MM.1S (cell line): ENCODE results near the gene MTTP.

Source experiments
- DNase-seq: peaks from one replicate; pipeline ENCODE4 v3.0.0-alpha.2; 2015
- H2AFZ ChIP-seq: fragments of 300-600 bp; sonication (generic); 2 replicates; pipeline ENCODE4 v1.6.0; 2016; ENCODE audit warnings: antibody characterized with exemption, low read length
- H3F3A ChIP-seq: fragments of 300-600 bp; sonication (generic); 2 replicates; pipeline ENCODE4 v1.6.1; 2016; ENCODE audit warnings: mild to moderate bottlenecking, antibody characterized with exemption, low read length, moderate library complexity, mixed read lengths; ENCODE audit not compliant: insufficient read depth
- H3K27ac ChIP-seq: fragments of 300-600 bp; sonication (generic); 2 replicates; pipeline ENCODE4 v1.5.1; 2016; ENCODE audit warnings: mild to moderate bottlenecking, low read length
- H3K27me3 ChIP-seq: fragments of 300-600 bp; sonication (generic); replicated peaks from 2 replicates; pipeline ENCODE4 v1.6.0; 2016; ENCODE audit warnings: low read length; ENCODE audit not compliant: insufficient read depth
- H3K36me3 ChIP-seq: fragments of 300-600 bp; sonication (generic); replicated peaks from 2 replicates; pipeline ENCODE4 v1.6.1; 2016; ENCODE audit warnings: mild to moderate bottlenecking, low read length, mixed read lengths; ENCODE audit not compliant: insufficient read depth
- H3K4me1 ChIP-seq: fragments of 300-600 bp; sonication (generic); 2 replicates; pipeline ENCODE4 v1.6.1; 2016; ENCODE audit warnings: low read length, mixed read lengths
- H3K4me2 ChIP-seq: fragments of 300-600 bp; sonication (generic); 2 replicates; pipeline ENCODE4 v1.6.0; 2016; ENCODE audit warnings: low read depth, low read length
- H3K4me3 ChIP-seq: fragments of 300-600 bp; sonication (generic); 2 replicates; pipeline ENCODE4 v1.5.1; 2016; ENCODE audit warnings: low read length, mixed read lengths
- H3K79me2 ChIP-seq: fragments of 300-600 bp; sonication (generic); 2 replicates; pipeline ENCODE4 v1.6.1; 2016; ENCODE audit warnings: mixed run types, low read length, mixed read lengths
- H3K9ac ChIP-seq: fragments of 300-600 bp; sonication (generic); 2 replicates; pipeline ENCODE4 v1.6.1; 2016; ENCODE audit warnings: low read length, mixed read lengths
- H3K9me2 ChIP-seq: fragments of 300-600 bp; sonication (generic); replicated peaks from 2 replicates; pipeline ENCODE4 v1.6.1; 2016; ENCODE audit warnings: mild to moderate bottlenecking, low read length, mixed read lengths; ENCODE audit not compliant: insufficient read depth
- H3K9me3 ChIP-seq: fragments of 300-600 bp; sonication (generic); replicated peaks from 2 replicates; pipeline ENCODE4 v1.6.1; 2016; ENCODE audit warnings: mild to moderate bottlenecking, low read length, mixed read lengths; ENCODE audit not compliant: insufficient read depth
- H4K20me1 ChIP-seq: fragments of 300-600 bp; sonication (generic); 2 replicates; pipeline ENCODE4 v1.6.1; 2016; ENCODE audit warnings: mild to moderate bottlenecking, low read length, moderate library complexity, mixed read lengths; ENCODE audit not compliant: insufficient read depth
- EZH2 ChIP-seq: fragments of 300-600 bp; sonication (generic); optimal IDR thresholded peaks from 2 replicates; pipeline ENCODE3; 2017; ENCODE audit warnings: low read depth, mild to moderate bottlenecking, antibody characterized with exemption, low read length, mixed read lengths
- EZH2phosphoT487 ChIP-seq: fragments of 300-600 bp; sonication (generic); IDR thresholded peaks from 2 replicates; pipeline ENCODE4 v1.6.1; 2018; ENCODE audit warnings: antibody characterized with exemption, low read length
- TF ChIP-seq, protein P1 (sequence below): fragments of 300-600 bp; sonication (generic); IDR thresholded peaks from 2 replicates; pipeline ENCODE4 v1.5.1; 2016; ENCODE audit warnings: antibody characterized with exemption, low read length, mixed read lengths

The MTTP gene

DNA sequence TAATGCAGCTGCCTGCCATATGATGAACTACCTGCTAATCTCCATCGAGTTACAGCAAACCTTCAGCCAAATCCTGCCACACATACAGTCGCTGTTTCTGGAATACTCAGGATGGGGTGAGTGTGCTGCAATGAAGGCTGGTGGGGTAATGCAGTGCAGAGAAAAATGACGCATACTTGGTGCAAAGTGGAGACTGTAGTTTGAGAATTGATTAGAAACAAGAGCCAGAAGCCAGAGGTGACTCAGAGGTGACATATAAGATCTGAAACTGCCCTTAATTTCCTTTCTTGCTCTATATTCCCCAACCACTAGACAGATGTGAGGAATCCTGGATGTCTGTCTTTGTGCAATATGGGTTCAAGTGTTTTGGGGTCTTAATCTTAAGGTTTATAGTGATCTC lies 61.0 kb downstream of the MTTP start:
- Histone ChIP-seq H3F3A (no peaks in the 10 kb centered on the region), H2AFZ (no peak overlapping the region), H3K36me3 (no peaks in the 10 kb centered on the region), H3K27ac (no peak overlapping the region), H3K27me3 (no peaks in the 10 kb centered on the region; the same call in 1 of the 2 replicates), H3K4me3 (no peak overlapping the region), H3K9me2 (no peaks in the 10 kb centered on the region), H3K9me3 (no peaks in the 10 kb centered on the region), H3K4me2 (no peak overlapping the region), H3K9ac (no peak overlapping the region), H3K4me1 (no peaks in the 10 kb centered on the region), H4K20me1 (no peaks in the 10 kb centered on the region), H3K79me2 (no peaks in the 10 kb centered on the region)
- TF ChIP-seq EZH2phosphoT487 (no peak), EZH2 (no peak)
- TF ChIP-seq, protein P1, sequence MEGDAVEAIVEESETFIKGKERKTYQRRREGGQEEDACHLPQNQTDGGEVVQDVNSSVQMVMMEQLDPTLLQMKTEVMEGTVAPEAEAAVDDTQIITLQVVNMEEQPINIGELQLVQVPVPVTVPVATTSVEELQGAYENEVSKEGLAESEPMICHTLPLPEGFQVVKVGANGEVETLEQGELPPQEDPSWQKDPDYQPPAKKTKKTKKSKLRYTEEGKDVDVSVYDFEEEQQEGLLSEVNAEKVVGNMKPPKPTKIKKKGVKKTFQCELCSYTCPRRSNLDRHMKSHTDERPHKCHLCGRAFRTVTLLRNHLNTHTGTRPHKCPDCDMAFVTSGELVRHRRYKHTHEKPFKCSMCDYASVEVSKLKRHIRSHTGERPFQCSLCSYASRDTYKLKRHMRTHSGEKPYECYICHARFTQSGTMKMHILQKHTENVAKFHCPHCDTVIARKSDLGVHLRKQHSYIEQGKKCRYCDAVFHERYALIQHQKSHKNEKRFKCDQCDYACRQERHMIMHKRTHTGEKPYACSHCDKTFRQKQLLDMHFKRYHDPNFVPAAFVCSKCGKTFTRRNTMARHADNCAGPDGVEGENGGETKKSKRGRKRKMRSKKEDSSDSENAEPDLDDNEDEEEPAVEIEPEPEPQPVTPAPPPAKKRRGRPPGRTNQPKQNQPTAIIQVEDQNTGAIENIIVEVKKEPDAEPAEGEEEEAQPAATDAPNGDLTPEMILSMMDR: no peak
- DNase-seq: no peak

DNA sequence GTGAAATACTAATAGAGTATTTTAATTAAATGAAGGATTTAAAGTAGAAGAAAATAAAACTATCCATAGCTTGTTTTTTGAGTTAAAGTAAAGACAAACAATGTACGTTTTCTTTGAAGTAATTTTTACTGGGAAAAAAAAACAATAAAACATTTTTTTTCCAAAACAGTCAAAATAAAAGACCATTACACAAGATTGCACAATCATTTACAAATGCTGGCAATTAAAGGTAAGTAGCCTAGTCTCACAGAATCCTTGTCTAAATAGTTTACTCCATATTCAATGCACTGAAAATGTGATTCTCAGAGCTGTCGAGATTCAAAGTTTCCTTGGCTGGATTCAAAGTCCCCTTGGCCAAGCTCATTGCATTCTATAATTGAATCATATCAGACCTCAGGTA lies 61.8 kb downstream of the MTTP start:
- H2AFZ ChIP-seq: no peak overlapping the region
- H3K27ac ChIP-seq: no peak overlapping the region
- H3K4me3 ChIP-seq: no peak overlapping the region
- H3K27me3 ChIP-seq: no peaks in the 10 kb centered on the region; the same call in 1 of the 2 replicates
- no peak overlapping the region for H3K4me2 ChIP-seq
- no peaks in the 10 kb centered on the region for H4K20me1 ChIP-seq
- H3K9me2 ChIP-seq: no peaks in the 10 kb centered on the region
- H3K36me3 ChIP-seq: no peaks in the 10 kb centered on the region
- H3K79me2 ChIP-seq: no peaks in the 10 kb centered on the region
- no peak for TF ChIP-seq EZH2
- TF ChIP-seq, protein P1: no peak
- TF ChIP-seq EZH2phosphoT487: no peak
- H3K9me3 ChIP-seq: no peaks in the 10 kb centered on the region
- no peak overlapping the region for H3K9ac ChIP-seq
- no peaks in the 10 kb centered on the region for H3K4me1 ChIP-seq
- DNase-seq: no peak
- H3F3A ChIP-seq: no peaks in the 10 kb centered on the region

DNA sequence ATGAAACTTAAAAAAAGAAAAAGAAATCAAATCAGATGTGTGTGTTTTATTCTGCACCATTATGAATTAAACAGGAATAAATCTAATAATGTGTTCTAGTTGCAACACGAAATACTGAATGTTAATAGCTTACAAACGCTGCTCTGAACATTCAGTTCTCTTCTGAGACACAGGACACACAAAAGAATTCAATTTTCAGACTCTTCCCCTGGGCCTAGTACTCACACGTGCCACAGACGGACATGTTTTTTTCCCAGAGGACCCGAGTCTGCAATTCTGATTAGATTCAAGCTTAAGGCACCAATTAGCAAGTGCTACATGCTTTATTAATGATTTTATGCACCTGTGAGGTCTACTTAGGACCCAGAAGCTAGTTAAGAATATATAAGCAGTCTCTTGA lies 62.5 kb downstream of the MTTP start:
- Histone ChIP-seq H3K9me3 (no peaks in the 10 kb centered on the region), H3K9me2 (no peaks in the 10 kb centered on the region), H3K27ac (no peak overlapping the region), H3K36me3 (no peaks in the 10 kb centered on the region), H3K9ac (no peak overlapping the region), H3K79me2 (no peaks in the 10 kb centered on the region), H3K4me1 (no peaks in the 10 kb centered on the region), H3K27me3 (no peaks in the 10 kb centered on the region), H3K4me3 (no peak overlapping the region), H2AFZ (no peak overlapping the region), H3F3A (no peaks in the 10 kb centered on the region), H4K20me1 (no peaks in the 10 kb centered on the region), H3K4me2 (no peak overlapping the region)
- DNase-seq: no peak
- TF ChIP-seq EZH2phosphoT487: no peak
- TF ChIP-seq EZH2: no peak

DNA sequence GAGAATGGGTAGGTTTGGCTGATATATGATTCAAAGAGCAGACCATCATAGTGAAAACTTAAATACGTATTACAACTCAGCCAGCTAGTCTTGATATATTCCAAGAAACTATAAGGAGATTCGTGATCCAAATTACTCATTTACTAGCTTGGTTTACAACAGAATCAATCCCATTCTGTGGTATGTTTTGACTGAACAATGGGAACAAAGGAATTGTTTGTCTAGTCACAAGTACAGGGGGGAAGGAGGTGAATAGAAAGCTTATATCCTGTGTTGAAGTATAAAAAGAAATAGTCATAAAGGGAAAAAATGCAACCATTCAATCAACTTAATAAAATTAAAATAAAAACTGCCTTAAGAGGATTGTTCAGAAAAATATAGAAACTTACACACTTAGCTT lies 66.1 kb downstream of the MTTP start:
- no peaks in the 10 kb centered on the region for H3K36me3 ChIP-seq
- no peaks in the 10 kb centered on the region for H3K9me2 ChIP-seq
- no peaks in the 10 kb centered on the region for H3K79me2 ChIP-seq
- no peak for DNase-seq
- H3K4me2 ChIP-seq: no peak overlapping the region
- no peaks in the 10 kb centered on the region for H3K4me1 ChIP-seq
- H4K20me1 ChIP-seq: no peaks in the 10 kb centered on the region
- no peak overlapping the region for H3K4me3 ChIP-seq
- TF ChIP-seq EZH2 (no peak), EZH2phosphoT487 (no peak)
- TF ChIP-seq, protein P1: no peak
- no peaks in the 10 kb centered on the region for H3K27me3 ChIP-seq
- H3F3A ChIP-seq: no peaks in the 10 kb centered on the region
- no peak overlapping the region for H2AFZ ChIP-seq
- no peak overlapping the region for H3K27ac ChIP-seq
- H3K9ac ChIP-seq: no peak overlapping the region
- no peaks in the 10 kb centered on the region for H3K9me3 ChIP-seq
